T-helper 22 cell (primary cell): Measurements from ENCODE around the gene ZNF569.
"Not testable (repeated sequence)": the region's sequence is repeated elsewhere in the genome, so short reads cannot be mapped to it uniquely, and the experiment has no call there.

Source experiments
- DNase-seq: peaks from one replicate; pipeline ENCODE4 v3.0.0-alpha.2; 2020; ENCODE audit warnings: low read depth

ZNF569 gene

GRCh38 chr19:37466798-37467607, at the start of gene ZNF569:
Gene ZNF569, minus strand, starts transcription at chr19:37467444. Its CDS starts 22,523 bp downstream, at chr19:37444921.
- peak; percentile 79 for DNase-seq

- no peak for DNase-seq
Observed at GRCh38 chr19:37513397-37513796, 46.2 kb upstream of the ZNF569 start.

- DNase-seq = no peak
Observed at GRCh38 chr19:37511821-37512220, 44.6 kb upstream of the ZNF569 start.

GRCh38 chr19:37511186-37511585, 43.9 kb upstream of the ZNF569 start:
- DNase-seq = no peak

- DNase-seq = no peak
Observed at GRCh38 chr19:37507167-37507464, 39.9 kb upstream of the ZNF569 start.

- peak; percentile 66 for DNase-seq
Observed at GRCh38 chr19:37506387-37507166, 39.3 kb upstream of the ZNF569 start, which contains the start of gene ZNF793. Gene ZNF793, plus strand, starts transcription at chr19:37506939. Its CDS starts 16,501 bp downstream, at chr19:37523440.

GRCh38 chr19:37505958-37506386, 38.7 kb upstream of the ZNF569 start:
- DNase-seq = no peak

- DNase-seq = no peak
Observed at GRCh38 chr19:37492213-37492612, 25.0 kb upstream of the ZNF569 start.

GRCh38 chr19:37484406-37485168, 17.3 kb upstream of the ZNF569 start:
- no peak for DNase-seq

GRCh38 chr19:37472165-37472564, 4.9 kb upstream of the ZNF569 start:
- DNase-seq = no peak

- no peak for DNase-seq
Observed at GRCh38 chr19:37470216-37470615, 3.0 kb upstream of the ZNF569 start.

- peak; percentile 74 for DNase-seq
Observed at GRCh38 chr19:37468961-37469777, 1.9 kb upstream of the ZNF569 start, which contains the start of gene ZNF570. Gene ZNF570, plus strand, starts transcription at chr19:37469356. Its CDS starts 999 bp downstream, at chr19:37470355.

GRCh38 chr19:37467608-37468090, 405 bp upstream of the ZNF569 start:
- no peak for DNase-seq

GRCh38 chr19:37466277-37466797, 907 bp downstream of the ZNF569 start:
- DNase-seq = no peak

- DNase-seq = no peak
Observed at GRCh38 chr19:37452500-37453245, 14.6 kb downstream of the ZNF569 start.

- no peak for DNase-seq
Observed at GRCh38 chr19:37413313-37414084, 53.7 kb downstream of the ZNF569 start.

- no peak for DNase-seq
Observed at GRCh38 chr19:37412700-37413099, 54.5 kb downstream of the ZNF569 start.

GRCh38 chr19:37406140-37406846, 61.0 kb downstream of the ZNF569 start:
- not testable (repeated sequence) for DNase-seq

GRCh38 chr19:37403403-37403802, 63.8 kb downstream of the ZNF569 start:
- no peak for DNase-seq
